ENCODE data around the gene UST. TPM values are rescaled to one million over a fixed set of nuclear protein-coding genes. Genes with fewer than 3 reads are reported as not detected.
"Not testable (repeated sequence)": the region's sequence is repeated elsewhere in the genome, so short reads cannot be mapped to it uniquely, and the experiment has no call there.

The UST gene
- total RNA-seq, 1 experiment from 2014 or later: 0.37 TPM

- in situ Hi-C loops (cut with HindIII; ENCODE audit: low pct_unique_long_range_greater_than_20kb, low sequenced_read_pairs): no loop called here
- no peak for DNase-seq (ENCODE audit: low read depth)
Observed at GRCh38 chr6:148943451-148943850, 196.6 kb downstream of the UST start.

DNA sequence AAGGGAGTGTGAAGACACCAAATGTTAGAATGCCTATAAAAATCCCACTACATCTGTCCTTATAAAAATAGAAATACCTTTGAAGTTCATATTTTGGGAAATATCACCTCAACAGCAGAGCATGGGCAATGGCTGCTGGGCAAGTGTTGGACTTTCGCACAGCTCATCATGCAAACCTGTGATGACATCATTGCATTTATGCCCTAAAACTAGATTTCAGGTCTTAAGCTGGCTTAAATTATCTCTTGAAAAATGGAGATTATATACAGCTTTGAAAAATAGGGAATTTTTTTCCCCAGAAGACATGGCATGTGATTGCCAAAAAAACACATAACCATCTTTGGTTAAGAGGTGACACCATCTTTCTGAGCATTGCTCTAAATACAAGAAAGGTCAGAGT lies 197.8 kb downstream of the UST start:
- no peak for DNase-seq (ENCODE audit: low read depth)
- in situ Hi-C loops (cut with HindIII; ENCODE audit: low pct_unique_long_range_greater_than_20kb, low sequenced_read_pairs): no loop called here

- DNase-seq (ENCODE audit: low read depth): no peak
- in situ Hi-C loops (cut with HindIII; ENCODE audit: low pct_unique_long_range_greater_than_20kb, low sequenced_read_pairs): no loop called here
Observed at GRCh38 chr6:148945301-148946021, 198.6 kb downstream of the UST start.

DNA sequence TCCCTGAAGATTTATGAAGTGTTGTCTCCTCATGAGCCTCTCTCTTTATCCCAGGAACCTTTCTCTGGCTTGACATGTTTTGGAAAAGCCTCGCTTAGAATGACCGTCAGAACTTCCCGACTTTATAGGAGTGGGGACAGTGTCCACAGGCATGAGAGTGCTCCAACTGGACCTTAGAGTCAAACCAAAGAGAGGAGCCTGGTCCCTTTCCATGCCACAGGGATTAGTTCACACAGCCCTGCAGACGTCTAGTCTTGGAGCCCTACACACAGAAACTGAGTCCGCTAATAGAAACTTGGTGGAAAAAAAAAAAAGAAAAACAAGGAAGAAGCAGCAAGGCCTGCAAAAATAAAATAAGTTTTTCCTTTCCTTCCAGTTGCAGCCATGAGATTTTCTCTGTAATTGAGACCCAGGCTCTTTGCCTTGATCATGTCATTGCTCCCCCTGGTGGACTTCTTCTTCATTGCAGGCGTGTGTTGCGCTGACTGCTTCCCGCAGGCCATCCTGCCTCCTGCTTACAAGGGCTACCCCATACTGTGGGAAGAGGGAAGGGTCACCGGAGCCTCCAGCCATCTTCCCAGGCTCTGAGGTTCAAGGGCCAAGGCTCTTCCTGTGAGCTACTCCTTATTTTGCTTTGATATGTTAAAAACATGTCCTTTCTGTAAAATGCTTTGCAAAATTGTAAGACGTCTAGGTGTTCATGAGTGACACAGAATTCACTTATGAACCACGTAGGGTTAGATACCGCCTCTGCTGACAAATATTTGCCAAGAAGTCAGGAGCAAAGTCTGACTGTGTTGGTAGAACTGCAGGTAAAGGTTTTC lies 201.0 kb downstream of the UST start:
- in situ Hi-C loops (cut with HindIII; ENCODE audit: low pct_unique_long_range_greater_than_20kb, low sequenced_read_pairs): no loop called here
- peak; percentile 56 for DNase-seq (ENCODE audit: low read depth)

GRCh38 chr6:148951662-148952061 lies 204.8 kb downstream of the UST start:
- in situ Hi-C loops (cut with HindIII; ENCODE audit: low pct_unique_long_range_greater_than_20kb, low sequenced_read_pairs): no loop called here

GRCh38 chr6:148952147-148953035 lies 205.6 kb downstream of the UST start:
- no peak for DNase-seq (ENCODE audit: low read depth)
- in situ Hi-C loops (cut with HindIII; ENCODE audit: low pct_unique_long_range_greater_than_20kb, low sequenced_read_pairs): no loop called here

More at GRCh38 chr6:148951662-148952061, 204.8 kb downstream of the UST start:
- no peak for DNase-seq (ENCODE audit: low read depth)

- DNase-seq (ENCODE audit: low read depth): no peak
- in situ Hi-C loops (cut with HindIII; ENCODE audit: low pct_unique_long_range_greater_than_20kb, low sequenced_read_pairs): no loop called here
Observed at GRCh38 chr6:148954461-148954860, 207.6 kb downstream of the UST start.

DNA sequence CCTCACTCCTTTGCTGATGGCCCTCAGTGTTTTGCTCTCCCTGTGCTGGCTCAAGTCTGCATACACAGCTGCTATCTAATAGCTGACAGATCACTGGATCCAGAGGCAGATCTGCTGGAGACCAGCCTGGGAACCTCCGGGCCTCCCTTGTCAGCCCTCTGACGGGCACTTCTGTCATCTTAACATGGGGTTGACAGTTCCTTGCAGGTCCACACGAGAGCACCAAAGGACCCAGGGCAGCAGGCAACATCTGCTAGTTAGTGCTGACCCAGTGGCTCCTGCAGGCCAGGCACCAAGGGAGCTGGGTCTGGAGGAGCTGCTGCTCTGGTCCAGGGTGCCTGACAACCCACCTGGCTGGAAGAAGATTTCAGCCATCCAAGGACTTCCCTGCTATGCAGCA lies 208.1 kb downstream of the UST start:
- in situ Hi-C loops (cut with HindIII; ENCODE audit: low pct_unique_long_range_greater_than_20kb, low sequenced_read_pairs): no loop called here
- no peak for DNase-seq (ENCODE audit: low read depth)

GRCh38 chr6:148955441-148955840 lies 208.6 kb downstream of the UST start:
- DNase-seq (ENCODE audit: low read depth): no peak

GRCh38 chr6:148956163-148956562 lies 209.3 kb downstream of the UST start:
- in situ Hi-C loops (cut with HindIII; ENCODE audit: low pct_unique_long_range_greater_than_20kb, low sequenced_read_pairs); DNase-seq (ENCODE audit: low read depth): not testable (repeated sequence)

More at GRCh38 chr6:148955441-148955840, 208.6 kb downstream of the UST start:
- in situ Hi-C loops (cut with HindIII; ENCODE audit: low pct_unique_long_range_greater_than_20kb, low sequenced_read_pairs): no loop called here

DNA sequence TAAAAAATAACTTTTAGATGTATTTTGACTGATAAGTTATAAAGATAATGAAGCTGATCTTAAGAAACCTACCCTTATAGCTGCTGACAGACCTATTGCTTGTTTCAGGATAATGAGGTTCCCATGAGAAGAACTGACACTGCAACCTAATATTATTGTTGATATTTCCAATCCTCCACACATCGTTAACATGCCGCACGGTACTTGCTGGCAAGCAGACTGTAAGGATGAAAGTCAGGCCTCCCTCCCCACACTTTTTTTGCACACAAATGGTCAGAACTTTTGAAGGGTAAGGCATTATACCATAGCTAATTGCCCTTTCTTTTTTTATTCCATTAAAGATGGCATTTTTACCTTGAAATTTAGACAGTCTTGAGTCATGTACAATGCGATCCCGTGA lies 210.9 kb downstream of the UST start:
- DNase-seq (ENCODE audit: low read depth): no peak
- in situ Hi-C loops (cut with HindIII; ENCODE audit: low pct_unique_long_range_greater_than_20kb, low sequenced_read_pairs): no loop called here

DNA sequence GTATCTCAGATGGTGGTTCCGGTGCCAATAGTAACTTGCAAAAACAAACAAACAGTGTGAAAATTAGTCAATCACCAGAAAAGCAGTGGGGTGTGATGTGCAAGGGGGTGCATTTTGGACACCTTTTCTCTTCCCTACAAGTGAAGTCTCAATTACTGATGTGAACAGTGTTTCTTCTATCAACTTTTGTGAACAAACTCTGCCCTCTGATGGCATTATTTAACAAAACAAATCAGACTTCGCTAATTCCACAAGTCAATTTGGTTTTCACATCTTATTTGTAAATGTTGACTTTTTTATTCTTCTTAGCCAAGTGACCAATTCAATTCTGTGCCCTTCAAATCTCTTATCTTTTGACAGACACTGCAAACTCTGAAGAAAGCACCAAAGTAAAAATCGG lies 212.2 kb downstream of the UST start:
- no peak for DNase-seq (ENCODE audit: low read depth)
- in situ Hi-C loops (cut with HindIII; ENCODE audit: low pct_unique_long_range_greater_than_20kb, low sequenced_read_pairs): no loop called here

GRCh38 chr6:148959501-148959900 lies 212.7 kb downstream of the UST start:
- in situ Hi-C loops (cut with HindIII; ENCODE audit: low pct_unique_long_range_greater_than_20kb, low sequenced_read_pairs): no loop called here

DNA sequence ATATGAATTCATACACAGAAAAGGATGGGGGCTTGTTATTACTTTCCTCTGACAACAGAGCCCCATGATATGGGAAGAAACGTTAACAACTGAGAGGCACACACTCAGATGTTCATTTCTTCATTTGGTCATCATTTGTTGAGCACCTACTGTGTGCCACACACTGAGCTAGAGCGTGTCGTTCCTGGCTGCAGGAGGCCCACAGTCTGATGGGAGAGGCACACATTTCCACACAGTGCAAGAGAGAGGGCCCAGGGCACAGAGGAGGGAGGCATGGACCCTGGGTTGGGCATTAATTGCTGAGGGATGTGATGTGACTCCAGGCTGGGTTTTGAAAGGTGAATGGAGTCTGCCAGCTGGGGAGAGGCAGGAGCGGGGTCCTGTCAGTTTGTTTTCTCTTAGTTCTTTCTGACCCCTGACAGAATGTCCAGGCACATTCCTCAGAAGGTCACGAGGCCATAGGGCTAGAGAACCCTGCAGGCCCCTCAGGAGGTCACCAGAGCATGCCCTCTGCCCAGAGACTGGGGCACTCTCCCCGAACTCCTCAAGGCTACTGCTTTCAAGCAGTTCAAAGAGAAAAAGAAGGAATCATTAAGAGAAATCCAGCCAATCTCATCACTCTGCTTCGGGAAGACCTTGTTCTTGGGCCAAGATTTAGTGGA lies 216.2 kb downstream of the UST start:
- in situ Hi-C loops (cut with HindIII; ENCODE audit: low pct_unique_long_range_greater_than_20kb, low sequenced_read_pairs): no loop called here
- no peak for DNase-seq (ENCODE audit: low read depth)

More at GRCh38 chr6:148959501-148959900, 212.7 kb downstream of the UST start:
- no peak for DNase-seq (ENCODE audit: low read depth)

DNA sequence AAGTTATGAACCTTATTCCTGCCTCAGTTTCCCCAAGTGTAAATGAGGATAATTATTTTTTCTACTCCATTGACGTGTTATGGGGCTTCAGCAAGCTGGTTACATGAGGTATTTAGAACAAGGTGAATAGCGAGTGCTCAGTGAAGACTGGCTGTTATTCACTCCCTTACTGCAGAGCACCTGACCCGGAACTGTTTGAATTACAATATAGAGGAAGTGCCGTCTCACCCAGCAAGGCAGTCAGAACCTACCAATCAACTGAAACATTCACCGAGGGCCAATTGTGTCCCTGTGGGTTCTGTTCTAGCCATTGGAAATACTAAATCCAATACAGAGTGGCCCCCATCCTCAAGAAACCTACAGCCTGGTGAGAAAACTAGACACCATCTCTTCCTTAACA lies 216.9 kb downstream of the UST start:
- no peak for DNase-seq (ENCODE audit: low read depth)
- in situ Hi-C loops (cut with HindIII; ENCODE audit: low pct_unique_long_range_greater_than_20kb, low sequenced_read_pairs): no loop called here

DNA sequence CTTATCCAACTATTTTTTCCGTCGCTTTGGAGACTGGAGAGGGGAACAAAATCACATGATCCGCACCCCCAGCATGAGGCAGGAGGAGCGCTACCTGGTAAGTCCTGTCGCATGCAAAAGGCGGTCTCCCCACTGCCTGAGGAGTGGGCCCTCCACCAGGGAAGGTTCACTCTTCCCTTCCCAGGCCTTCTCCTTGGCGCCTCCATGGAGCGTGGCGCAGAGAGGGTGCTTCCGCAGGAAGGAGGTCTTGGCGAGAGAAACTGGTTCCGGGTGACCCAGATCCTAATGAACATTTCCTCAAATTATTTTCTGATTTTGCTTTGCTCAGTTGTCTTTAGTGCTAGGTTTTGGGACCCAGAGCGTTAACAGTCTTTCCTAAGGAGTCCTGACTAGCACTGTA lies 217.6 kb downstream of the UST start:
- in situ Hi-C loops (cut with HindIII; ENCODE audit: low pct_unique_long_range_greater_than_20kb, low sequenced_read_pairs): no loop called here

DNA sequence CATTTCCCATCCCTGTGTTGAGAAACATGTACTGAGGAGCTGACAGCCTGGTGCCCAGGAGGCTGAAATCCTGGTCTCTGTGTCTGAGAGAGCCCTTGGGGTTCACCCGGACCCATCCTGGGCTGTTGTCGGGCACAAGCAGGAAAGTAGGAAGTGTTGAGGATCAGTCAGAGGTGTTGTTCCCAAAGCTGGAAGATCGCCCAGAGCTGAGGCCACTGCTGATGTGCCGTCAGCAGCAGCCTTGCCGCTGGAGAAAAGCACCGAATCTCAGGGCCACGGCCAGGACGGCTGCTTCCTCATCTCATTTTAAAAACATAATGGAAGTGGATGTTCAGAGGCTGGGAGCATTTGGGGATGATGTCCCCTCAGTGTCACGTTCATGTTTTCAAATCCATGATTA lies 218.5 kb downstream of the UST start:
- in situ Hi-C loops (cut with HindIII; ENCODE audit: low pct_unique_long_range_greater_than_20kb, low sequenced_read_pairs): no loop called here
- no peak for DNase-seq (ENCODE audit: low read depth)

More for the DNA sequence above, 217.6 kb downstream of the UST start:
- no peak for DNase-seq (ENCODE audit: low read depth)

- no peak for DNase-seq (ENCODE audit: low read depth)
- in situ Hi-C loops (cut with HindIII; ENCODE audit: low pct_unique_long_range_greater_than_20kb, low sequenced_read_pairs): no loop called here
Observed at GRCh38 chr6:148967011-148967520, 220.2 kb downstream of the UST start.

Measured in Caki2 (cell line).